ENCODE measurements around the gene CCL25.
"Not testable (repeated sequence)": the region's sequence is repeated elsewhere in the genome, so short reads cannot be mapped to it uniquely, and the experiment has no call there.

The CCL25 gene

GRCh38 chr19:8052464-8052859, at the start of gene CCL25:
CCL25 (plus strand) TSS chr19:8052760; CDS start chr19:8053050, 290 bp downstream.
- DNase-seq (ENCODE audit: low read depth in 2 of 2) = no peak

- no peak for DNase-seq (ENCODE audit: low read depth in 2 of 2)
These were observed 48.6 kb upstream of the CCL25 start for GRCh38 chr19:8004001-8004400.

- peak in 1 of 2 donors; percentile 13 for DNase-seq (ENCODE audit: low read depth in 2 of 2)
These were observed 47.6 kb upstream of the CCL25 start for GRCh38 chr19:8004723-8005513.

- DNase-seq (ENCODE audit: low read depth in 2 of 2) = peak; percentile 77 to 78
These were observed 46.9 kb upstream of the CCL25 start, which contains the start of gene ELAVL1 for GRCh38 chr19:8005534-8006256. ELAVL1 (minus strand) TSS chr19:8005641; CDS start chr19:7991815, 13,826 bp downstream.

GRCh38 chr19:8017808-8018207, 34.8 kb upstream of the CCL25 start:
- DNase-seq (ENCODE audit: low read depth in 2 of 2) = no peak

GRCh38 chr19:8020681-8021080, 31.9 kb upstream of the CCL25 start:
- DNase-seq (ENCODE audit: low read depth in 2 of 2) = no peak

GRCh38 chr19:8021374-8021773, 31.2 kb upstream of the CCL25 start:
- DNase-seq (ENCODE audit: low read depth in 2 of 2) = no peak

- DNase-seq (ENCODE audit: low read depth in 2 of 2) = no peak
These were observed 30.3 kb upstream of the CCL25 start for GRCh38 chr19:8022275-8022674.

- DNase-seq (ENCODE audit: low read depth in 2 of 2) = no peak
These were observed 29.2 kb upstream of the CCL25 start for GRCh38 chr19:8023371-8023770.

- not testable (repeated sequence) for DNase-seq (ENCODE audit: low read depth in 2 of 2)
These were observed 28.3 kb upstream of the CCL25 start for GRCh38 chr19:8024256-8024655.

- no peak for DNase-seq (ENCODE audit: low read depth in 2 of 2)
These were observed 27.2 kb upstream of the CCL25 start for GRCh38 chr19:8025316-8025715.

GRCh38 chr19:8028951-8029491, 23.5 kb upstream of the CCL25 start:
- no peak for DNase-seq (ENCODE audit: low read depth in 2 of 2)

GRCh38 chr19:8030960-8031359, 21.6 kb upstream of the CCL25 start:
- no peak for DNase-seq (ENCODE audit: low read depth in 2 of 2)

- DNase-seq (ENCODE audit: low read depth in 2 of 2) = not testable (repeated sequence)
These were observed 19.0 kb upstream of the CCL25 start for GRCh38 chr19:8033287-8034177.

GRCh38 chr19:8034178-8034525, 18.4 kb upstream of the CCL25 start:
- DNase-seq (ENCODE audit: low read depth in 2 of 2) = no peak

- DNase-seq (ENCODE audit: low read depth in 2 of 2) = no peak
These were observed 16.0 kb upstream of the CCL25 start for GRCh38 chr19:8036434-8037099.

- no peak for DNase-seq (ENCODE audit: low read depth in 2 of 2)
These were observed 13.7 kb upstream of the CCL25 start for GRCh38 chr19:8038815-8039214.

GRCh38 chr19:8039231-8039630, 13.3 kb upstream of the CCL25 start:
- DNase-seq (ENCODE audit: low read depth in 2 of 2) = no peak

GRCh38 chr19:8041531-8041931, 11.0 kb upstream of the CCL25 start:
- no peak for DNase-seq (ENCODE audit: low read depth in 2 of 2)

GRCh38 chr19:8042900-8043299, 9.7 kb upstream of the CCL25 start:
- no peak for DNase-seq (ENCODE audit: low read depth in 2 of 2)

- no peak for DNase-seq (ENCODE audit: low read depth in 2 of 2)
These were observed 8.5 kb upstream of the CCL25 start for GRCh38 chr19:8044018-8044417.

Data from stimulated activated CD8-positive, alpha-beta memory T cell treated with anti-CD3 and anti-CD28 coated beads, Interleukin-15, amount 100 ng/mL, for 4 hours (primary cell).